A549 (cell line): ENCODE measurements around the gene AQR. TPM values are rescaled to one million over a fixed set of nuclear protein-coding genes. Genes with fewer than 3 reads are reported as not detected.

Source experiments
- ATAC-seq, 2 experiments: fragments of 200-7000 bp in 1 of 2; fragments of >200 bp in 1 of 2; cut with Nextera tagmentation in 1 of 2; cut with Tn5 transposase in 1 of 2; 3 replicates each; pipeline versions ENCODE4 v1.8.0 to v1.9.1; 2018 to 2020; ENCODE audit warnings: mild to moderate bottlenecking in 1 of 2, moderate library complexity in 1 of 2
- CTCF ChIA-PET: fragments of 300-600 bp; sonication (Branson Sonifier 250); formaldehyde crosslinking; extraction: SDS; loops from one replicate; lab custom pipeline; 2021; ENCODE audit warnings: antibody characterized with exemption, inconsistent platforms; lab: Yijun Ruan, JAX
- POLR2A ChIA-PET: fragments of 350-600 bp; formaldehyde crosslinking; extraction: SDS; loops from one replicate; lab custom pipeline; 2021; ENCODE audit warnings: antibody characterized with exemption, inconsistent platforms; lab: Yijun Ruan, JAX
- DNase-seq, 2 experiments: peaks; one replicate each; pipeline versions ENCODE4 v3.0.0 to v3.0.0-alpha.2; 2011 to 2016; ENCODE audit warnings: low read depth in 1 of 2, low spot score in 1 of 2
- FAIRE-seq: peaks from 2 replicates; lab custom pipeline; 2011; peaks lifted over from hg19 to GRCh38; lab: Jason Lieb, UNC
- H3K27ac ChIP-seq, 2 experiments: fragments of >200 bp; sonication (Bioruptor Twin); formaldehyde crosslinking; 3 replicates each; pipeline ENCODE4 v1.5.1; 2016 to 2017
- H3K4me1 ChIP-seq: fragments of >200 bp; sonication (Bioruptor Twin); formaldehyde crosslinking; 3 replicates; pipeline ENCODE4 v1.6.1; 2016
- H3K4me2 ChIP-seq: fragments of >200 bp; sonication (Bioruptor Twin); formaldehyde crosslinking; 3 replicates; pipeline ENCODE4 v1.6.1; 2016
- H3K4me3 ChIP-seq: fragments of >200 bp; sonication (Bioruptor Twin); formaldehyde crosslinking; 3 replicates; pipeline ENCODE4 v1.5.1; 2016
- H3K9me3 ChIP-seq: fragments of >200 bp; sonication (Bioruptor Twin); formaldehyde crosslinking; 3 replicates; pipeline ENCODE4 v1.6.1; 2016
- CHD2 ChIP-seq: fragments of 150-350 bp; IDR thresholded peaks from 2 replicates; pipeline ENCODE4 v1.6.1; 2014; ENCODE audit warnings: low read length; ENCODE audit not compliant: partially characterized antibody
- EHF ChIP-seq: fragments of 250-450 bp; sonication (Bioruptor Pico); IDR thresholded peaks from 2 replicates; pipeline ENCODE4 v1.5.0; 2020; ENCODE audit warnings: mild to moderate bottlenecking
- FOSL2 ChIP-seq, 2 experiments: fragments of 450-650 bp in 1 of 2; fragments of >200 bp in 1 of 2; sonication (Bioruptor Twin) in 1 of 2; formaldehyde crosslinking; IDR thresholded peaks; 2 replicates each; pipeline versions ENCODE4 v1.5.0 to v1.6.1; 2016 to 2020; ENCODE audit warnings: mild to moderate bottlenecking in 1 of 2, moderate library complexity in 1 of 2
- FOXS1 ChIP-seq: fragments of 250-450 bp; sonication (Bioruptor Pico); IDR thresholded peaks from 2 replicates; pipeline ENCODE4 v1.5.0; 2020; ENCODE audit warnings: mild to moderate bottlenecking, moderate library complexity
- GATA3 ChIP-seq: IDR thresholded peaks from 2 replicates; pipeline ENCODE4 v1.6.1; 2012; ENCODE audit warnings: borderline replicate concordance
- HDAC2 ChIP-seq: fragments of 200-600 bp; sonication (generic); IDR thresholded peaks from 2 replicates; pipeline ENCODE4 v1.6.1; 2016
- HEYL ChIP-seq: fragments of 250-450 bp; sonication (Bioruptor Pico); IDR thresholded peaks from 2 replicates; pipeline ENCODE4 v1.8.0; 2021; ENCODE audit warnings: mild to moderate bottlenecking, moderate library complexity
- HMGXB4 ChIP-seq: fragments of 250-450 bp; sonication (Bioruptor Pico); IDR thresholded peaks from 2 replicates; pipeline ENCODE4 v1.5.0; 2021; ENCODE audit warnings: mild to moderate bottlenecking, moderate library complexity, borderline replicate concordance
- HOXB13 ChIP-seq: fragments of 250-450 bp; sonication (Bioruptor Pico); IDR thresholded peaks from 2 replicates; pipeline ENCODE4 v1.5.0; 2020; ENCODE audit warnings: low read depth, mild to moderate bottlenecking, moderate library complexity
- HOXB5 ChIP-seq: fragments of 250-450 bp; sonication (Bioruptor Pico); IDR thresholded peaks from 2 replicates; pipeline ENCODE4 v1.5.0; 2020; ENCODE audit warnings: mild to moderate bottlenecking, moderate library complexity
- KDM5A ChIP-seq: fragments of 200-600 bp; sonication (generic); IDR thresholded peaks from 2 replicates; pipeline ENCODE4 v1.6.1; 2016; ENCODE audit warnings: antibody characterized with exemption, mild to moderate bottlenecking
- MAFK ChIP-seq: fragments of 450-650 bp; IDR thresholded peaks from 2 replicates; pipeline ENCODE4 v1.6.1; 2014; ENCODE audit not compliant: partially characterized antibody
- MAZ ChIP-seq: fragments of 150-350 bp; IDR thresholded peaks from 2 replicates; pipeline ENCODE4 v1.6.1; 2014; ENCODE audit warnings: antibody characterized with exemption, low read depth, low read length, borderline replicate concordance
- NFE2L2 ChIP-seq: fragments of 150-350 bp; conservative IDR thresholded peaks from 2 replicates; pipeline ENCODE4 v1.6.1; 2014; ENCODE audit warnings: low read length
- NR3C1 ChIP-seq: fragments of >200 bp; sonication (Bioruptor Twin); formaldehyde crosslinking; IDR thresholded peaks from 3 replicates; pipeline ENCODE4 v1.6.1; 2017
- RAD21 ChIP-seq, 2 experiments: fragments of >200 bp in 1 of 2; sonication (Bioruptor Twin) in 1 of 2; formaldehyde crosslinking in 1 of 2; IDR thresholded peaks in 1 of 2; conservative IDR thresholded peaks in 1 of 2; 2 replicates in 1 of 2; 3 replicates in 1 of 2; pipeline ENCODE4 v1.6.1; 2012 to 2018; ENCODE audit warnings: inconsistent platforms in 1 of 2
- RFX5 ChIP-seq: fragments of 450-650 bp; IDR thresholded peaks from 2 replicates; pipeline ENCODE4 v1.7.1; 2014; ENCODE audit warnings: antibody characterized with exemption, mild to moderate bottlenecking, moderate library complexity
- TFCP2L1 ChIP-seq: fragments of 250-450 bp; sonication (Bioruptor Pico); IDR thresholded peaks from 2 replicates; pipeline ENCODE4 v1.5.0; 2021; ENCODE audit warnings: mild to moderate bottlenecking
- WGBS: methylation state at CpG from one replicate; pipeline ENCODE4 v1.1.6; 2017; ENCODE audit errors: missing lambda C conversion rate; 5-methylcytosine and 5-hydroxymethylcytosine counted together
- polyA plus RNA-seq, 4 experiments: library from polyadenylated mRNA; depleted of rRNA in 3 of 4; stranded (reverse); fragments of >200 nt; fragmentation: RNase III in 1 of 4; extraction: RNeasy Plus Mini Kit Qiagen cat#74134 plus additional on column Dnase treatment in 1 of 4; gene quantifications; 2 replicates in 3 of 4; 3 replicates in 1 of 4; pipeline ENCODE4 v1.2.3, GENCODE V29; 2011 to 2017
- TF ChIP-seq, protein P1 (sequence below): IDR thresholded peaks from 2 replicates; pipeline ENCODE4 v1.6.1; 2012
- TF ChIP-seq, protein P2 (sequence below): fragments of 250-450 bp; sonication (Bioruptor Pico); IDR thresholded peaks from 2 replicates; pipeline ENCODE4 v1.5.0; 2020; ENCODE audit warnings: low read depth, mild to moderate bottlenecking, moderate library complexity

AQR gene
- polyA plus RNA-seq, 2 of the 4 experiments (the other 2 are of a cell fraction), result 22.3 to 58.5 TPM

DNA sequence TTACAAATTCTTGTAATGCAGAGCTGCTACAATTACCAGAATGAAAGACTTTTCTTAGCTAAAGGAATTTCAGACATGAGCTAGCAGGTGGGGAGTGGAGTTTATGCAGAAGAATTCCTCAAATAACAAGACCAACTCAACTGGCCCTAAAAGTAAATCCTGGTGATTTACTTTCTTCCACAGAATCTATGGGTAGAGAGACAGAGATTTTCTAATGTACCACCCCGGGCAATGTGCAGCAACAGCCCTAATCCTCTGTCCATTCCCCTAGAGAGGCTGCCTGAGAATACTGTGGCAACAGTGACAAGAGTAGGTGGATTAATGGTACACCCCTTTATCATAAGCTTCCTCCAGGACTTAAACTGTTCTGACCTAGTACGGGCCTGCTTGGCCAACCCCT is 55.2 kb downstream of the AQR start:
- Histone ChIP-seq H3K4me1 (no peaks in the 10 kb centered on the region), H3K27ac (no peak overlapping the region), H3K4me2 (no peak overlapping the region), H3K4me3 (no peak overlapping the region), H3K9me3 (peaks cover 6% of the 10 kb centered on the region)
- no peak for TF ChIP-seq RAD21 (conservative IDR thresholded peaks at IDR 0.05 in 1 of 2, IDR thresholded peaks at IDR 0.05 in 1 of 2)
- no peak for TF ChIP-seq HDAC2
- CTCF ChIA-PET, result interaction anchor here (1.0 to 1.5 kb wide), 3 partner anchors 57 to 298 kb away, joined by 3 to 4 read pairs (median 3); no protein-coding TSS in a partner anchor
- no peak for FAIRE-seq
- 88% methylated on average over 2 of the region's 2 CpGs for WGBS
- no peak for ATAC-seq
- DNase-seq, result no peak
- POLR2A ChIA-PET, result no interaction called here

GRCh38 chr15:34905047-34905446 is 64.5 kb downstream of the AQR start:
- DNase-seq (no peak), FAIRE-seq (peak; percentile 82), ATAC-seq (no peak)
- TF ChIP-seq, protein P1, sequence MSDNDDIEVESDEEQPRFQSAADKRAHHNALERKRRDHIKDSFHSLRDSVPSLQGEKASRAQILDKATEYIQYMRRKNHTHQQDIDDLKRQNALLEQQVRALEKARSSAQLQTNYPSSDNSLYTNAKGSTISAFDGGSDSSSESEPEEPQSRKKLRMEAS, result no peak
- TF ChIP-seq KDM5A, result no peak
- no peak for TF ChIP-seq GATA3
- no peak for TF ChIP-seq NR3C1
- TF ChIP-seq HMGXB4 (CRISPR knock-in tag), result no peak
- no peak for TF ChIP-seq EHF (CRISPR knock-in tag)
- WGBS, result 83% methylated on average over 1 of the region's 1 CpG
- Histone ChIP-seq H3K4me3 (no peak overlapping the region), H3K4me2 (no peak overlapping the region), H3K27ac (no peak overlapping the region), H3K4me1 (peaks cover 6% of the 10 kb centered on the region; the same call in 1 of the 3 replicates), H3K9me3 (no peaks in the 10 kb centered on the region)
- POLR2A ChIA-PET, result no interaction called here
- CTCF ChIA-PET, result interaction anchor here (1.7 kb wide), 1 partner anchor 197 kb away, joined by 5 read pairs; no protein-coding TSS in a partner anchor

GRCh38 chr15:34904527-34904926 is 65.0 kb downstream of the AQR start:
- FAIRE-seq (no peak), ATAC-seq (no peak)
- CTCF ChIA-PET, result interaction anchor here (1.7 kb wide), 1 partner anchor 196 kb away, joined by 5 read pairs; no protein-coding TSS in a partner anchor
- Histone ChIP-seq H3K9me3 (no peaks in the 10 kb centered on the region), H3K4me2 (no peak overlapping the region)
- TF ChIP-seq NFE2L2 (peak; percentile 95), HDAC2 (no peak), CHD2 (no peak), HEYL (no peak), FOXS1 (CRISPR knock-in tag) (no peak), MAFK (peak; percentile 52), TFCP2L1 (CRISPR knock-in tag) (no peak)
- TF ChIP-seq, protein P2, sequence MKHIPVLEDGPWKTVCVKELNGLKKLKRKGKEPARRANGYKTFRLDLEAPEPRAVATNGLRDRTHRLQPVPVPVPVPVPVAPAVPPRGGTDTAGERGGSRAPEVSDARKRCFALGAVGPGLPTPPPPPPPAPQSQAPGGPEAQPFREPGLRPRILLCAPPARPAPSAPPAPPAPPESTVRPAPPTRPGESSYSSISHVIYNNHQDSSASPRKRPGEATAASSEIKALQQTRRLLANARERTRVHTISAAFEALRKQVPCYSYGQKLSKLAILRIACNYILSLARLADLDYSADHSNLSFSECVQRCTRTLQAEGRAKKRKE, result no peak
- TF ChIP-seq, all 56 proteins: peak for 2
- 83% methylated on average over 1 of the region's 1 CpG for WGBS
- H3K4me1 ChIP-seq, result peaks cover 6% of the 10 kb centered on the region; the same call in 1 of the 3 replicates
- no peak overlapping the region for H3K4me3 ChIP-seq
- POLR2A ChIA-PET, result no interaction called here
- no peak for DNase-seq
- no peak overlapping the region for H3K27ac ChIP-seq

DNA sequence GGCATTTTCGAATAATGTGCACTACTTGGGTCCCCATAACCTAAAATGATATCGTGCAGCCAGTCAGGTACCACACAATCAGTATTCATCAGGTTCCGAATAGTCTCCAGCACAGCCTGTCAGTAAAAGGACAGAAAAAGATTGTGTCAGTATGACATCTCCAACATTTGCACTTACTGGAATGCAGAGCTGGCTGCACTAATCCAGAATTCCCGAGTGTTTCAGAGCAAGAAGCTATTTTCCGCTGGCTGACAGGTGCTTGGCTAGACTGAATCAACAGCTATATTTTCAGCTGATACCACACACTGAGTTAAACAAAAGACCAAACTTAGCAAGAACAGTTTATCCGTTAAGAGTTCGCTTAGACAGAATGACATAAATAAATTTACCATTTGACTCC is 68.8 kb downstream of the AQR start:
- Histone ChIP-seq H3K27ac (no peak overlapping the region), H3K4me1 (peaks cover 6% of the 10 kb centered on the region; the same call in 1 of the 3 replicates), H3K9me3 (no peaks in the 10 kb centered on the region), H3K4me2 (no peak overlapping the region), H3K4me3 (no peak overlapping the region)
- 91% methylated on average over 7 of the region's 7 CpGs for WGBS
- ChIA-PET CTCF (interaction anchor here (2.4 to 2.8 kb wide), 2 partner anchors 20 to 192 kb away, joined by 8 to 12 read pairs; no protein-coding TSS in a partner anchor), POLR2A (no interaction called here)
- FAIRE-seq (no peak), DNase-seq (no peak), ATAC-seq (no peak)
- TF ChIP-seq TFCP2L1 (CRISPR knock-in tag) (no peak), MAZ (no peak), FOSL2 (IDR thresholded peaks at IDR 0.05) (no peak), FOSL2 (CRISPR knock-in tag; IDR thresholded peaks at IDR 0.05) (no peak), RFX5 (no peak), HOXB13 (no peak), HOXB5 (CRISPR knock-in tag) (no peak)
- TF ChIP-seq, protein P1, result no peak
